ENCODE results near the gene EML4.
"Not testable (repeated sequence)": the region's sequence is repeated elsewhere in the genome, so short reads cannot be mapped to it uniquely, and the experiment has no call there.

EML4 gene

GRCh38 chr2:42169100-42169873 lies at the start of gene EML4:
Gene EML4, plus strand, starts transcription at chr2:42169353. Its CDS starts 259 bp downstream, at chr2:42169612.
- DNase-seq = peak; percentile 77 to 85

- DNase-seq = no peak
Measured at GRCh38 chr2:42123426-42123825, 45.7 kb upstream of the EML4 start.

DNA sequence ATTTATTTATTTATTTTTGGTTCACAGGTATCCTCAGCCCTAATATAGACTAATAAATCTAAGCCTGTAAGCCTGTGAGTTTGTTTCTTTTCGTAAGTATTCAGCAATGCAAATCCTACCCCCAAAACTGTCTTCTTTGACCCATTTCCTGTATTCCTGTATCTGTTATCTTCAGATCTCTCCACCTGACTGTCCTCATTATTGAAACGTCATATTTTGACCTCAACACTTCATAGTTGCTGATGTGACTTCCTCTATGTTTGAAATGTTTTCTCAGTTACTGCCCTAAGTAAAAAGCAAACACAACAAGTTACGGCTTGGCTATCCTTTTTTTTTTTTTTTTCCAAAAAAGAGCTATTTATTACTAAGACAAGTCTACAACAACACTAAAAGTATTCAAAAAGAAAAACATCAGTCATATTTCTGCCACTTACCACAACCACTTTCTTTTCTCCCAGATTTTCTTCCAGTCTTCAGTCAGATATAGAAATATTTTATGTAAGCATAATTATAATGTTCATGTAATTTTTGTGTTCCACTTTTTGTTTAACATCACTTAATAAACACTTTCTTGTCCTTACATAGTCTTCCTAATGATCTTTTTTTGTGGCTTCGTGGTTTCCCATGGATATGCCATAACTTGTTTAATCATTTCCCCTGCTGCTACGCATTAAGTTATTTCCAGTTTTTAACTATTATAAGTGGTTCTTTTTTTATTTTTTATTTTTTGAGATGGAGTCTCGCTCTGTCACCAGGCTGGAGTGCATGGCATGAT lies 45.0 kb upstream of the EML4 start:
- no peak for DNase-seq

DNA sequence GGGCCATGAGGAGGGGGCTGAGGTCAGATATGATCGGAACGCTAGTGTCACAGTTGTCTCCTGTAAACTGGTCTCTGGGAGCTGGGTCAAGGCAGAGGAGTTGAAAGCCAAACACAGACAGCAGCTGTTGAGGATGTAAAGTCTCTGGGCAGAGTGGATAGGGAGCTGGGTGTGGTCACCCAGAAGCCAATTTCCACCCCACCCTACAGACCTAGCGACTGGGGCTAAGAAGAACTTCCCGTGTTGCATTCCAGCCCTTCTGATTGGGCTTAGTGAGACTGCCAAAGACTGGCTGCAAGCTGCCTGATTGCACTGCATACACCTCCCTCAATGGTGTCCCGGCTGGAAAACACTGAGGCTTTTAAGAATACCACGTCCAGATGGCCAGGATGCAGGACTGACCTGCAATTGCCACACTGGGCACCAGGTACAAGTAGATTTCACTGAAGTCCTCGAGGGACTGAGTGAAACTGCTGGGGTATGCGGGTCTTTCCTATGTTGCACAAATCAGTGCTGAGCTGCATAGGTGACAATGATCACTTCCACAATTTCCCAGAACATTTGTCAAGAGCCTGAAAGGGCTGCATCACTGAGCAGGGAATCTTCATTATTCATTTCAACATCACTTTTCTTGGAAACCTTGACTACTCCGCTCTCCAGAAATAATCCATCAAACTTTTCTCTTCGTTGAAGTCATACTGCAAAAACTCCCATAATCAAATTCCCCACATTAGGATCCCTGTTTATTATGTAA lies 43.1 kb upstream of the EML4 start:
- peak in 1 of 2 experiments; percentile 27 for DNase-seq

- not testable (repeated sequence) for DNase-seq
Measured at GRCh38 chr2:42126873-42127272, 42.3 kb upstream of the EML4 start.

DNA sequence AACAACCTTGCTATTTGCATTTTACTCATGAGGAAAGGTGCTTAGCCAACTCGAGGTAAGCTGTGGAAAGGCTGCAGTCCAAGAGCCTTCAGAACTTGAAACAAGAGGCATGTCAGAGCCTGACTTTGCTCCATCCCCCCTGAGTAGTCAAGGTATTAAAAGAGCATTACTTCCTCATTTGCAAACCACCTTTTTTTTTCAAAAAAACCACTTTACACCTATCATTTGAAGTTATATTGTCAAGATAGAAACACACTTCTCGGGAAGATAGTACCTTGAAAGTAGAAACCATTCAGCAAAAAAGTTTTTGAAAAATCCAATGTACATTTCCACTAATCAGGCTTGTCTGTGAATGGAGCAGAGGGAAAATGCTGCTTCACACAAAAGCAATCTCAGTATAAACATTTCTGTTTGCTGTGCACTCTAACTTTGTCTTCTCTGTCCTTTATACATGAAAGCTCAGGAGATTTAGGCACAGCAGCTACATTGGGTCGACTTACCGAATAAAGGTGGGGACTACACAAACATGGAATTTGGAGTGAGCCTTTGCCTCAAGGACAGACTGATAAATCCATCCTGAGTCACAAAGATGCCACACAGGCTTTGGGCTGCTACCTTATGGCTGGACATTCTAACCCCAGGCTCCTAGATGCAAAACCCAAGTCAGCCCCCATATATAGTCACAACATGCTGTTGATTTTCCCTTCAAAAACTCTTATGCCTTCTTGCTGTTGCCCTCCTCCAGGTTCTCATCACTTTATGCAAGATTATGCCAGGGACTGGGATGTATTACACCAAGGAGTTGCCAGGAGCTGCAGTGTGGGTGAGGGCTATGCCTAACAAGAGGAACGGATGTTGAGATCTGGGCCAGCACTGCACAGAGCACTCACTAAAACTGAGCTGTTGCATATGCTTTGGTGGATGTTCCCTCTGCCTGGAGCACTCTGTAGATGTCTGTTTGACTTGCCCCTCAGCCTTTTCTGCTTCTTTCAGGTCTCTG lies 41.4 kb upstream of the EML4 start:
- DNase-seq = no peak

GRCh38 chr2:42128721-42129486 lies 40.2 kb upstream of the EML4 start:
- DNase-seq = no peak

GRCh38 chr2:42129487-42129852 lies 39.7 kb upstream of the EML4 start:
- DNase-seq = no peak

DNA sequence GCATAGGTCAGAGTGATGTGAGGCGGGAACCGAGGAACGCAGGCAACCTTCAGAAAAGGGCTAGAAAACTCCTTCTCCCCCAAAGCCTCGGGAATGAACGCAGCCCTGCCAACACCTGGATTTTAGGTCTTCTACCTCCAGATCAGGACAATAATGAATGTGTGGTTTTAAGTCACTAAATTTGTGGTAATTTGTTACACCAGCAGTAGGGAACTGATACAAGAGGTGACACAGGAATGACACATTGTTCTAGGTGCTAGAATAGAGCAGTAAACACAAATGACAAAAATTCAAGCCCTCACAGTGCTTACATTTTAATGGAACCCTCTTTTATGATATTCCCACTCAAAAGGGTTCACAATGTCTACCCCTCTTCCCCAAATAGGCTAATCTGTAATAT lies 39.2 kb upstream of the EML4 start:
- no peak for DNase-seq

GRCh38 chr2:42130858-42131257 lies 38.3 kb upstream of the EML4 start:
- not testable (repeated sequence) for DNase-seq

GRCh38 chr2:42132191-42132965 lies 36.8 kb upstream of the EML4 start:
- DNase-seq = no peak

GRCh38 chr2:42132966-42133641 lies 36.0 kb upstream of the EML4 start:
- DNase-seq = peak; percentile 75 to 82

GRCh38 chr2:42133771-42134195 lies 35.4 kb upstream of the EML4 start:
- DNase-seq = no peak

- not testable (repeated sequence) for DNase-seq
Measured at GRCh38 chr2:42134401-42134932, 34.7 kb upstream of the EML4 start.

- DNase-seq = no peak
Measured at GRCh38 chr2:42135381-42136312, 33.5 kb upstream of the EML4 start.

DNA sequence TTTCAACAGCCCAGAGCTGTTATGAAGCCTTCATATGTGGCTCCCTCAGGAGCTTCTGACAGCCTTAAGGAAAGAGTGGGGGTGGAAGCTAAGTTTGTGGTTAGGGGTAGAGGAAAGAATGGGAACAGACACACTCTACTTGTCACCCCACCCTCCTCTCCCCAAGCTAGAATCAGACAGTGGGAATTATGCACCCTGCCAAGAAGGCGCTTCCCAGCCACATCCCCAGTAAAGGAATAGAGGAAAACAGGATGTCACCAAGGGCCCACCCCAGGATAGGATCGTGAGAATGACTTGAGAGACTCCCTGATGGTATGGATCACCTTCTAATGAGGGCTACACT lies 32.4 kb upstream of the EML4 start:
- no peak for DNase-seq

GRCh38 chr2:42137125-42137841 lies 31.9 kb upstream of the EML4 start:
- DNase-seq = no peak
